ENCODE measurements around the gene RHOG. TPM values are rescaled to one million over a fixed set of nuclear protein-coding genes. Genes with fewer than 3 reads are reported as not detected.
"Not testable (repeated sequence)": the region's sequence is repeated elsewhere in the genome, so short reads cannot be mapped to it uniquely, and the experiment has no call there.

The RHOG gene
- total RNA-seq, 1 donor from 2014 or later, result 1.2 TPM

DNA sequence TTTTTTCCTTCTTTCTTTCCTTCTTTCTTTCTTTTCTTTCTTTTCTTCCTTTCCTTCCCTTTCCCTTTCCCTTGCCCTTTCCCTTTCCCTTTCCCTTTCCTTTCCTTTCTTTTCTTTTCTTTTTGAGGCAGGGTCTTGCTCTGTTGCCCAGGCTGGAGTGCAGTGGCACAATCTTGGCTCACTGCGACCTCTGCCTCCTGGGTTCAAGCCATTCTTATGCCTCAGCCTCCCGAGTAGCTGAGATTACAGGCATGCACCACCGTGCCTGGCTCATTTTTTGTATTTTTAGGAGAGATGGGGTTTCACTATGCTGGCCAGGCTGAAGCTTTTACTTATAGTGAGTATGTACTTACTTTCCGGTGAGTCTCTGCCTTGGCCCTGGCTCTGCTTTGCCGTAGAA lies 25.9 kb downstream of the RHOG start:
- not testable (repeated sequence) for FAIRE-seq

DNA sequence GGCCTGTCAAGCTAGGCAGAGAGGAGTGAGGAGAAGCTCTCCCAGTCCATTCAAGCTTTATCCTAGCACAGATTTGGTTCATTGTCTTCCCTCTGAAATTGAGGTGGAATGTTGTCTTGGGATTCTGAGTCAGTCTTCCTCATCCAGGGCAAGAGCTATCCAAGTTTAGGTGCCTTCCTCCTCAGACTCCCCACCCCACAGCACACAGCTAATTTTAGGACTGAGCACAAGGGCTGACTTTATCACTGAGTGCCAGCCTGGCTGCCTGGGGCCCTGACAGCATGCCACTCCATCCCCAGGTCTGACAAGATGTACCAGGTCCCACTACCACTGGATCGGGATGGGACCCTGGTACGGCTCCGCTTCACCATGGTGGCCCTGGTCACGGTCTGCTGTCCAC lies 29.8 kb downstream of the RHOG start:
- no peak for DNase-seq (ENCODE audit: low spot score in 2 of 2)
- FAIRE-seq, result no peak

More for the DNA sequence above, 25.9 kb downstream of the RHOG start:
- not testable (repeated sequence) for DNase-seq (ENCODE audit: low spot score in 2 of 2)

DNA sequence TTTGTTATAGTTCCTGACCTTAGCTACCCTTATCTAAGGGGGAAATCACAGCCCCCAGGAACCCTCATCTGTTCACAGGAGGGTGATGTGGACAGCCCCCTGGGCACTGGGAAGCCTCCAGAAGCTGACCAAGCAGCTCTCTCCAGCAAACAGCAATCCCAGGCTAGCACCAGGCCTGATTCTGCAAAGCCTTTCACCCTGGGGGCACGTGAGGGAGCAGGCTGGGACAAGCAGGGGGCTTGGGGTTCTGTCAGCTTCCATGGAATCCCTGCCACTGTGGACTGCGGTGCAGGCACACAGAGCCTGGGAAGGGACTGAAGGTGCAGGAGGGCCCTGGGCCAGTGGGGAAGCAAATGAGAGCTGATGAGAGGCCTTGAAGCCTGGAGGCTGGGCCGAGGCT lies 30.3 kb downstream of the RHOG start:
- no peak for DNase-seq (ENCODE audit: low spot score in 2 of 2)
- no peak for FAIRE-seq

DNA sequence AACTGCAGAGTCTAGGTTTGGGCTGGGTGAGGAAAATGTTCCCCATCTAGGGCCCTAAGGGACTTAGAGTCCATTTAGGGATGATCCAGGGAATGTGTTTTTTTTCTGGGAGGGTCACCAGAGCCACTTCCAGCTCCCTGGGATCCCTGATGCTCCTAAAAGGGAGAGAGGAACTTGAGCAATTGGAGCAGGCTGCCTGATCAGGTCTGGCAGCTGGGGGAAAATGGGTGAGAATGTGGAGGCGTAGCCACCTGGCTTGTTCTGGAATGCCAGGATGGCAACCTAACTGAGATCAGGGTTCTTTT lies 31.2 kb downstream of the RHOG start:
- FAIRE-seq (no peak), DNase-seq (ENCODE audit: low spot score in 2 of 2) (no peak)

DNA sequence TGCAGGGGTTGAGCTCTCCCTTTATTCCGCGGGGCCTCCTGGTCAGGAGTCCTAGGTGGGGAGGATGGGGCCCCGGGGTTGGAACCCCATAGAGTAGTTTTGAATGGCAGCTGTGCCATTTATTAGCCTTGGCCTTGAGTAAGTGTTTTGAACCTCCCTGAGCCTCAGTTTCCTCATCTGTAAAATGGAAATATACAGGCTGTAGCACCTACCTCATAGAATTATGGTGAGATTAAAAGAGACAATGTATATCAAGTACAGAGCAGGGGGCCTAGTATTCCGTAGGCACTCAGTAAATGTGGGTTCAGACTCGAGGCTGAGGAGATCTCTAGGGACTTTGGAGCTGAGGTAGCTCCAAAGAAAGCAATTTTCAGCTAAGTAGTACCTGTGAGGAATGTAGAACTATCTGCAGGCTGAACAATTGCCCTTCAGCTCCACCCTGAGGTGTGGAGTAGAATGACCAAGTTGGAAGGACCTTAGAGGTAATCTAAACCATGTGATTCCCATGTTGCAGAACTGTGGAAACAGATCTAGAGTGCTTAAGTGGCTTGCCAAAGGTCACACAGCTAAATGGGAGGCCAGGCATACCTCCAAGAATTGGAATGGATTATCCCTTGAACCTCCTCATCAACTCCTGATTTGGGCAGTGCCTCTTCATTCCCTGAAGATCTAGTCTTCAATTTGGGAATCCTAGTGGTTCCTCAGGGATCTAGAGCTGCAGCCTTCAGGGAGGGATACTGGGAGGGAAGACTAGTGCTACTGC lies 31.7 kb downstream of the RHOG start:
- no peak for FAIRE-seq
- no peak for DNase-seq (ENCODE audit: low spot score in 2 of 2)

DNA sequence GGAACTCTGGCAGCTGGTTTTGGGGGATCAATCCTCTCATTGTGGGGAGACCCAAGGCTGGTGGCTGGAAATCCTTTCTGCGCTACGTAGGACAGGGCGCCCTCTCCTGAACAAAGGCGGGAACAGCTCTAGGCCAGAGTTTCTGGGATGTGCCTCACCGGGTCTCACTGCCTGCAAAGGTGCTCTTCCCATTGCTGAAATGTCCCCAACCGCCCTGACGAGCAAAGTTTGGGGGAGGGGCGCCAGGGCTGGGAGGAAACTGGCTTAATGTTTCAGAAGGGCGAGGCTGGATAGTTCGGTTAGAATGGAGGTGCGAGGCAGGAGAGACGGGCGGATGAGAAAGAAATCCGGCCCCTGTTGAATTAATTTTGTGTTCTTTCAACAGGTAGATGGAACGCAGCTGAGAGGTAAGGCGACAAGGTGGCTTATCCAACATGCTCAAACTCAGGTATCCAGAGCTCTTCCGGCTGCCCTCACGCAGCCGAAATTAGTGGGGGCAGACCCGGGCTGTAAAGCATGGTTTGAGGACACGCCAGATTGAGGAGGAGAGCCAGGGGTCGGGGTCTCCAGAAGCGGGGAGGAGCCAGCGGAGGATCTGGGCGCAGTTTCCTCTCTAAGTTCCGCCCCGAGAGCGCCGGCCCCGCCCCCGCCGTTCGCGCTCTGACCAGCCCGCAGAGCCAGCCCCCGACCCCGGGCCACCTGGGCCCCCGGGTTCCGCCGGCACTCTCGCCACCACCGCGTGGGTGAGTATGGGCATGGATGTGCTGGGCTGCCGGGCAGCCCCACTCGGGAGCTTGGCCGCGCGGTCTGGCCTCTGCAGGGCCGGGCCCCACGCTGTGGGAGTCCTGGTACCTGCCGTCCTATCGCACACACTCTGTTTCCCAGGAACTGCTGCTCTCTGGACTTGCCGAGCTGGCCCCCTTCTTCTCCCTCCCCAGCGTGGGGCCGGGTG lies 32.6 kb downstream of the RHOG start, which contains the start of gene PGAP2:
PGAP2 (plus strand) TSS at position 652 of the 952 bp plus-strand sequence. CDS start 2,700 bp downstream, outside the sequence.
- peak; percentile 75 to 79 for DNase-seq (ENCODE audit: low spot score in 2 of 2)
- no peak for FAIRE-seq

DNA sequence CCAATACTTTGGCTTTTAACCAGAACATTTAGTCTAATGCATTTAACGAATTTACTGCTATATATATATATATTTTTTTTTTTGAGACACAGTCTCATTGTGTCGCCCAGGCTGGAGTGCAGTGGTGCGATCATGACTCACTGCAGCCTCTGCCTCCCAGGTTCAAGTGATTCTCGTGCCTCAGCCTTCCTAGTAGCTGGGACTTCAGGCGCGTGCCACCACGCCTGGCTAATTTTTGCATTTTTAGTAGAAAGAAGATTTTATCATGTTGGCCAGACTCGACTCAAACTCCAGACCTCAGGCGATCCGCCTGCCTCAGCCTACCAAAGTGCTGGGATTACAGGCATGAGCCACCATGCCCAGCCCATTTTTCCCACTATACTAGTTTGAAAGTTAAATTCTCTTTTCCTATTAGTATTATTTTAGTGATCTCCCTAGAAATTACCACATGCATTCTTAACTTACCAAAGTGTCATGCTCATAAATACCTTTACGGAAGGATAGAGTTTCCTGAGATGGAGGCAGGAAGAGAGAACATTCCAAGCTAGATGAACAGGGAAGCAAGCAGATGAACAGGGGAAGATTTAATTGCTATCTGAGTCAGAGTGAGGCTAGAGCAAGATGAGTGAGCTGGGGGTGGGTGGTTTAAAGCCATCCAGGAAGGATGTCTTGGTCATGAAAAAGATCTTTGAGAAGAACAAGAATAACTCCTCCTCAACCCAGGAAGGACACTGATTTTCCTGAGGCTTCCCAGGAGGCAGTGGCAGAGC lies 36.8 kb downstream of the RHOG start:
- DNase-seq (ENCODE audit: low spot score in 2 of 2) (no peak), FAIRE-seq (no peak)

DNA sequence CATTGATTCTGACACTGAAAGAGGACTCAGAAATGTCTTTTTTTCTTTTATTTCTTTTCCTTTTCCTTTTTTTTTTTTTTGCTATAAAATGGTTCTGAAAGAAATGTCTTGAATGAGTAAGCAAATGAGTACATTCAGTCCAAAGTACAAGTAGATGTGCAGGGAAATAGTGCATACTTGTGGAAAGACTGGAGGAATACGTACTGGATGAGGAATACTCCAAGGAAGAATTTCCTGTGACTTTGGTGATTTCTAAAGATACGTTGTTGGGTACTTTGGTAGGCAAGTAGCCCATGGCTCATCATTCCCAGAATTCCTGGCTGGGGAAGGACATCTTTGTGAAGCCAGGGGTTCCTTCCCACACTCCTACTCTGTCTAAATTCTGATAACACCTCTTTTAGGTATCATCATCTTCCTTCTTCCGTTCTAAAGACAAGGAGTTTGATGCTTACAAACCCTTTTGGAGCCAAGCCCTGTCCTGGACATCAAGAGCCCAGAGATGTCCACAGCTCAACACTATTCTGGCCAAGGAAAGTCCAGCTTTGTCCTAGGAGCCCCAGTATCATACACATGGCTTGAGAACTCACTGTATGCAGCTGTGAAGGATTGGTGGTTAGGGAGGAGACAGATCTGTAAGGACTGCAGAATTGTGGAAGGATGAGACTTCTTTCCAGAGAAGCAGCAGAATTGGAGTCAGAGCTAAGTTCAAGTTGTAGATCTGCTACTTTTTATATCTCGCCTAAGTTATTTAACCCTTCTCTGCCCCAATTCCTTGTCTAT lies 38.6 kb downstream of the RHOG start:
- FAIRE-seq (no peak), DNase-seq (ENCODE audit: low spot score in 2 of 2) (no peak)

DNA sequence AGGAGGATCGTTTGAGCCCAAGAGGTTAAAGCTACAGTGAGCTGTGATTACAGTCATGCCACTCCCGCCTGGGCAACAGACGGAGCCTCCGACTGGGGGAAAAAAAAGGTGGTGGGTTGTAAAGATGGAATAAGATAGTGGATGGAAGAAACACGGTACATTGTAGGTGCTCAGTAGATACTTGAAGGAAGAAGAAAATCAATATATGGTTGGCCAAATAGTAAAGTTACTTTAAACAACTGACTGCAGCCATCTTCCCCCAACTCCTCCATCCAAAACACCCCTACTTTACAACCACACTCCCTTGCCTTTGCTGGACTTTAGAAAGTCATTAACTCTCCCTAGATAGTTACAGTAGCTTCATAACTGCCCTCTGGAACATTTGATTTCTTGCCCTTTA lies 40.9 kb downstream of the RHOG start:
- DNase-seq (ENCODE audit: low spot score in 2 of 2) (no peak), FAIRE-seq (no peak)

DNA sequence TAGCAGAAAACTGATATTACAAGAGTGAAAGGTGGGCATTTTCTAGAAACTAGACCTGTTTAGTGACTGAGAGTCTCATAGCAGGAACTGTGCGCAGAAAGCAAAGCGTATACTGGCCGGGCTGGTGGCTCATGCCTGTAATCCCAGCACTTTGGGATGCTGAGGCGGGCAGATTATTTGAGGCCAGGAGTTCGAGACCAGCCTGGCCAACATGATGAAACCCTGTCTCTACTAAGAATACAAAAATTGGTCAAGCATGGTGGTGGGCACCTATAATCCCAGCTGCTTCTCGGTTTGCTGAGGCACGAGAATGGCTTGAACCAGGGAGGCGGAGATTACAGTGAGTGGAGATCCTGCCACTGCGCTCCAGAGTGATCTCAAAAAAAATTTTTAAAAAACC lies 41.6 kb downstream of the RHOG start:
- FAIRE-seq, result no peak
- DNase-seq (ENCODE audit: low spot score in 2 of 2), result no peak

DNA sequence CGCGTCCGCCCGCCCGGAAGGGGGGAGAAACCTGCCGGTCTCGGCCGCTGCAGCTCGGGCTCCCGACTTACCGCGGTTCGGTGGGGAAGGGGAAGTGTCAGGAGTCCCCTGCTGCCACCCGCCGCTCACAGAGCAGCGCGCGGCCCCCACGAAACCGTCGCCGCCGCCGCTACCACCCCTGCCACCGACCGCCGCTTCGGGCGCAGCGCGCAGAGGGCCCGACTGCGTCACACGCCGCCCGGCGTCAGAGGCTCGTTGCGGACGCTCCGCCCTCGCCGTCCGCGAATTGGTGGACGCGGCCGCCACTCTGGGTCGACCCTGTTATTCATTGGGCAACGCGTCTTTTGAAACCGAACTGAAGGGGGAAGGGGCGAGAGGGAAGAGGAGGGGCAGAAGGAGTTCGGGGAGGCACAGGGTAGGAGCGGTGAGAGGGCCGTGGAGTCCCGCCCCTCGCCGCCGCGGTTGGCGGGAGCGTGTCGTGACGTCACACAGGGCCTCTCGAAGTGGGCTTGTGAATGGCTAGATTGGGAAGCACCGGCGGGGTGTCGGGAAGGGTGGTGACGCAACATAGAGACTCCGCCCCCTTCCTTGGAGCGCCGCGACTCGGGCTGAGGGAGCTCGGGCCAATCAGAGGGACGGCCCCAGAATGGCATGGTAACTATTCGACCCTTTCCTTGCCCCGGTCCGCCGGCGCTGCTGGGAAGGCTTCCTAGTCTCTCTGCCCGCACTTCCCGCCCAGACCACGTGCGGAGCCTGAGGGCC lies 43.2 kb downstream of the RHOG start, which contains the start of gene NUP98:
NUP98 (minus strand) TSS at position 226 of the 762 bp plus-strand sequence. CDS start 15,437 bp downstream, outside the sequence.
- DNase-seq (ENCODE audit: low spot score in 2 of 2) (peak; percentile 95 to 96), FAIRE-seq (peak; percentile 95)

DNA sequence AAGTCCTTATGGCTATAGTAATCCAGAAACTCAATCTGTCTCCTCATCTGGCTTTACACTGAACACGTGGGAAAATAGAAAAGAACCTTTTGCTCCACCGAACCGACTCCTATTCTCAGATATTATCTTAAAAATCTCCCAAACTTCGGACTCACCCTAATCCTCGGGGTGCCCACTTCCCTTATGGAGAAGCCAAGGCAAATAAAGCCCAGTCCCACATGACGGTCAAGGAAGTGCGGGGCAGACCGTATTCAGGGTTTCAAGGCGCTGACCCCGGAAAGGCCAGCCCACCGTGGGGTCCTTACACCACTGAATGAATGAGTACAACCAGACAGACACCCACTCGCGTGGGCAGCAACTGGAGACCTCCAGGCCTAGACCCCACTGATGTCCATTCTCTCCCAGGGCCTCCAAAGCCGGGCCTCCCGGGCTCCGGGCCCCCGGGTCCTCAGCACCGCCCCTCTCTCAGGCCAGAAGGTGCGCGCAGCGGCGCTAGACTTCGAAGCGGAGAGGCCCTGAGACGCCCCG lies 43.9 kb downstream of the RHOG start:
- no peak for DNase-seq (ENCODE audit: low spot score in 2 of 2)
- FAIRE-seq, result no peak

DNA sequence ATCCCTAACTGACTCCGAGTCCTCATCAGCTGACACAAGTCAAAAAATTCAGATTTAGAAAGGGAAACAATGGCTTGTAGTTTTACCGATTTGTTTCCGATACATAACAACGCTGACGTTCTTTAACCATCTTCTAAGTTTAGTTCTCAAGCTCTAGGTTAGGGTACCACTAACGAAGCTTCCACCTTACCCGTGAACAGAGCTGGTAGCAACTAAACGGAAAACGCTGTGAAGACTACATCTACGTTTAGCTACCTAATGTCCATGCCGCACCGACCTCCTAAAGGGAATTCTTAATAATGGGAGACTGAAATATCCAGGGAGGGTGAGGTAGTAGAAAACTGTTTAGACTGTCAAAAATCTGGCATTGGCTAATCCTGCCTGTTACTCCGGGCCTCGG lies 44.4 kb downstream of the RHOG start:
- FAIRE-seq, result no peak
- DNase-seq (ENCODE audit: low spot score in 2 of 2), result no peak

DNA sequence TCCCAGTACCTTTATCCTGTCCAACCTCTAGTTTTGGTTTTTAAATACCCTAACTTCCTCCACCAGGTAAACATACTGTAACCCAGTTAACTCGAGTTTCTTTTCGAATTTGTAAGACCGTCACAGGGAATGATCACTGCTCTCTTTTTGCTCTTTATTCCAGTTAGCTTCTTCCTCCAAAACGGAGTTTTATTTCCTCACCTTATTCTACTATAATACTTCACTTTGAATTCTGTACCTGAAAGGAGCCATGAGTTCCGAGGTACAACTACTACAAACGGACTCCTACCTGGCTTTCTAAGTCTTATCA lies 44.8 kb downstream of the RHOG start:
- no peak for FAIRE-seq
- no peak for DNase-seq (ENCODE audit: low spot score in 2 of 2)

DNA sequence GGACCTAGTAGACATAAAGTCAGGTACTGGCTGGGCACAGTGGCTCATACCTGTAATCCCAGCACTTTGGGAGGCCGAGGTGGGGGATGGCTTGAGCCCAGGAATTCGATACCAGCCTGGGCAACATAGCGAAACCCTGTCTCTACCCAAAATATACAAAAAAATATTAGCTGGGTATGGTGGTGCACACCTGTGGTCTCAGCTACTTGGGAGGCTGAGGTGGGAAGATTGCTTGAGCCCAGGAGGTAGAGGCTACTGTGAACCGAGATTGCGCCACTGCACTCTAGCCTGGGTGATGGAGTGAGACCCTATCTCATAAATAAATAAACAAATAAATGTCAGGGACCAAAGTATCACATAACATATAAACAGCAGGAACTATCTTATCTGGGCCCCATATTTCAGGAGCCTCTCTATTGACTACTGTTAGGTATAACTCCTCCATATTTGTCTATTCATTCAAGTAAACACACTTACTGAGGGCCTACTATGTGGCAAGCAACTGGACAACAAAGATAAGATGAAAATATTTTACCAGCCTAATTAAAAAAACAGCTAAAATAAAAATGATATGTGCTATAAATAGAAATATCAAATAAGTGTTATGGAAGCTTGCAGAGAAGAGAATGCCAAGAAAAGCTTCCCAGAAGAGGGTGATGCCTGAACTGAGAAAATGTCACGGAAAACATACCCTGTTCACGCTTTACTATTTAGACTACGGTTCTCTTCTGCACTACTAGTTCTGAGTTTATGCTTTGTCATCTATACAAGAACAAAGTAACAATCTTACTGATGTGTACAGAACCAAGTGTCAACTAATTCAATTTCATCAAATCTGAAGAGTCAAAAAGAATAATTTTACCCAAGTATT lies 45.4 kb downstream of the RHOG start:
- no peak for FAIRE-seq
- no peak for DNase-seq (ENCODE audit: low spot score in 2 of 2)

DNA sequence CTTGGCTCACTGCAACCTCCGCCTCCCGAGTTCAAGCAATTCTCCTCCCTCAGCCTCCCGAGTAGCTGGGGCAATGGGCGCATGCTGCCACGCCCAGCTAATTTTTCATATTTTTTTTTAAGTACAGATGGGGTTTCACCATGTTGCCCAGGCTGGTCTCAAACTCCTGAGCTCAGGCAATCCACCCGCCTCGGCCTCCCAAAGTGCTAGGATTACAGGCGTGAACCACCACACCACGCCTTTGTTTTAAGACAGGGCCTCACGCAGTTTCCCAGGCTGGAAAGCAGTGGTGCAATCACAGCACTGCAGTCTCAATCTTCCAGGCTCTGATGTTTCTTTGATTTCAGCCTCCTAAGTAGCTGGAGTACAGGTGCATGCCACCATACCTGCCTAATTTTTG lies 46.4 kb downstream of the RHOG start:
- not testable (repeated sequence) for DNase-seq (ENCODE audit: low spot score in 2 of 2); FAIRE-seq

DNA sequence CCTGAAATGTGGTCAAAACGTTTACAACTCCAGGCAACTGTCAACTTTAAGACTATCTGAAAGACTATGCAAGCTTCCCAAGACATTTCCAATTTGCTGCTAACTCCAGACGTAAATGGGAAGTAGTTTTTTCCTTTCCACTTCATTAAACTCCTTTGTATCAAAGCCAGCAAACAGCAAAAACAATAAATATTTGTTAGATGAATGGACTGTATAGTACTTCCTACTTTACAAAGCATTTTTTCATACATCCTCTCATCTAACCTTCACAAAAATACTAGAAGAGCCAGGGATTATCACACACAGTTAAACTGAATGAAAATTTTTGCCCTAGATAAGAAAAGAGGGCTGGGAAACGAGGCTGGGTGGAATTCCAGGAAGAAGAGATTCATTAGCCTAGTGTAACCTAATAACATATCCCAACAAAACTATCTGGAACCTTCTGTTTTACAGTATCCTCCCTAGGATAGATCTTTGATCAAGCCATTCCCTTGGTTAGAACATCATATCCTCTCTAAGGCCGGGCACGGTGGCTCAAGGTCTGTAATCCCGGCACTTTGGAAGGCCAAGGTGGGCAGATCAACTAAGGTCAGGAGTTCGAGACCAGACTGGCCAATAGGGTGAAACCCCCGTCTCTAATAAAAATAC lies 53.9 kb downstream of the RHOG start:
- FAIRE-seq, result no peak
- no peak for DNase-seq (ENCODE audit: low spot score in 2 of 2)

DNA sequence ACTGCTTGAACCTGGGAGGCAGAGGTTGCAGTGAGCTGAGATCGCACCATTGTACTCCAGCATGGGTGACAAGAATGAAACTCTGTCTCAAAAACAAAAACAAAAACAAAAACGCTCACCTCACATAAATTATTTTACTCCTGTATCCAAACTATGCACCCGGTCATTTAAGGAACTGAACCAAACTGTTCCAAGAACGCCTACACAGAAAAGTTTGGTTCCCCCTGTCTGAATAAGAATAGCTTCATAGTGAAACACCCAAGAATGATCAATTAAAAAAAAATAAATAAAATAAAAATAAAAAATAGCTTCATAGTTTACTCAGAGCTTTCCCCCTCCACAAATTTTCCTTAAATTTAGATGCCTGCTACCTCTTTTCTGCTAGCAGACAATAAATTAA lies 57.1 kb downstream of the RHOG start:
- DNase-seq (ENCODE audit: low spot score in 2 of 2), result no peak
- no peak for FAIRE-seq
